ENCODE measurements around the gene CNOT2.

The CNOT2 gene

DNA sequence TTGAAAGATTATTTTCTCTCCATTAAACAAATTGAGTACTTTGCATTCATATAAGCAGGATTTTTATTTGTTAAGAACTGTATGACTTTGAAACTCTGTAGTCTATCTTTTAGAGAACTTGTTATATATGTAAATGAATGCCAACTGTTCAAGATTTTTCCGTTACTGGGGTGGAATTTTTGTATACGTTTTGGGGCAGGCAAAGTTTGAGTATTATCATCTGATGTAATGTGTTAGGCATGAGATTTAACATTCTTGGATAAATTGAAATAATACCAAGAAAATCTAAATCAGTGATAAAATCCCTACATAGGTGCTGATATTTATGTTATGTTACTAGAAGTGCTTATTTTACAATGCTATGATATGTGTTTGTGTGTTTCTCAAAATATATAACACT lies 8.4 kb downstream of the CNOT2 start:
- DNase-seq: no peak

DNA sequence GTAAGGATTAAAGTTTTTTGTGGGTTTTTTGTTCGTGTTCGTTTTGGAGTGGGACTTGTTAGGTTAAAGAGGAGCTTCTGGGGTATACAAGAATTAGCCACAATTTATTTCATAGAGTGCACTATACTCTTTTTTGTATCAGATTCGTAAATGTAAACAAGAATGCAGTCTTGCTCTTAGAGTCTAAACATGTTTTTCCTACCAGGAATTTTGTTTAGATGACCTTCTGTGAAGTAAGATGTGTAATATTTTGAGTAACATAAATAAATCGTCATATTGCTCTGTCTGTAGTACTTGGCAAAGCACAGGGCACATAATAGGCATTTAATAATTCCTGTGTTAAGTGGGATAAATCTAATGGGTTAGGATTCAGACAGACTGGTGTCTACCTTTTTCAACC lies 9.6 kb downstream of the CNOT2 start:
- DNase-seq: no peak

DNA sequence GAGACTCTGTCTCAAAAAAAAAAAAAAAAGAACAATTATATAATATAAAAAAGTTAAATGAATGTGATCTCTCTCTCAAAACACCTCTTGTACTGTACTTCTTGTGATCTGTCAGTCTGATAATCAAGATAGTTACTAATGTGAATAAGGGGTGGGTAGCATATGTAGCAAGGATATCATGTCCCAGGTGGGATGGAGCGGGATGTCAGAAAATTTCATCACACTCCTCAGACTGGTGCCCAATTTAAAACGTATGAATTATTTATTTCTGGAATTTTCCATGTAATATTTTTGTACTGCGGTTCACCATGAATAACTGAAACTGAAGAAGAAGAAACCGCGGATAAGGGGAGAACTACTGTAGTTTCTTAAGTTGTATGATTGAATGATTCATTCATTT lies 11.0 kb downstream of the CNOT2 start:
- DNase-seq: no peak

DNA sequence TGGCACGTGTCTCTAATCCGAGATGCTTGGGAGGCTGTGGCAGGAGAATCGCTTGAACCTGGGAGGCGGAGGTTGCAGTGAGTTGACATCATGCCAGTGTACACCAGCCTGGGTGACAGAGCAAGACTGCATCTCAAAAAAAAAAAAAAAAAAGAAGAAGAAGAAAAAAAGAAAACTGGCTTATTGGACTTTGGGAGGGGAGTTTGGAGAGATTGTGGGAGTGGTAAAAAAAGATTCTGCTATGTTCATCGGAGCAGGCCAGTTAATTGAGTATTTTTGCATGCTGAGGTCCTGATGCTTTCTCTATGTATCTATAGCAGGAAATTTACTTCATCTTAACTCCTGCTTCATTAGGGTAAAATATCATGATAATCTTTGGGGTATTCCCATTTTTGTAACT lies 11.6 kb downstream of the CNOT2 start:
- no peak for DNase-seq

DNA sequence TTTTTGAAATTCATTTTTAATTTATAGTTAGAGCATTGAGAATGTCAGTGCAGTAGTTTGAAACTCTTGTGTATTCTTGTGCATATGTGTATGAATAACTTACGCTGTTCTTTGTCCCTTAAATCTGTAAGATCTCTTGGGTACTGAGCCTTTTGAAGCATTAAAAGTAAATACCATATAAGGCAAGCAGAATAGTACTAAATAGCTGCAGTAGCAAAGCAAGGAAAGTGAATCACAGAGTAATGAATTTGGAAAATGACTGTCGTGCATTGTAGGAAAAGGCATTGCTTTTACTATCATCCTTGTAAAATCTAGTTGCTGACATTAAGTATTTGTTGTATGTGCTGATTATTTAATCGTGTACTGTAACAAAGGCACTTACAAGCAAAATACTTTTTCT lies 12.1 kb downstream of the CNOT2 start:
- no peak for DNase-seq

DNA sequence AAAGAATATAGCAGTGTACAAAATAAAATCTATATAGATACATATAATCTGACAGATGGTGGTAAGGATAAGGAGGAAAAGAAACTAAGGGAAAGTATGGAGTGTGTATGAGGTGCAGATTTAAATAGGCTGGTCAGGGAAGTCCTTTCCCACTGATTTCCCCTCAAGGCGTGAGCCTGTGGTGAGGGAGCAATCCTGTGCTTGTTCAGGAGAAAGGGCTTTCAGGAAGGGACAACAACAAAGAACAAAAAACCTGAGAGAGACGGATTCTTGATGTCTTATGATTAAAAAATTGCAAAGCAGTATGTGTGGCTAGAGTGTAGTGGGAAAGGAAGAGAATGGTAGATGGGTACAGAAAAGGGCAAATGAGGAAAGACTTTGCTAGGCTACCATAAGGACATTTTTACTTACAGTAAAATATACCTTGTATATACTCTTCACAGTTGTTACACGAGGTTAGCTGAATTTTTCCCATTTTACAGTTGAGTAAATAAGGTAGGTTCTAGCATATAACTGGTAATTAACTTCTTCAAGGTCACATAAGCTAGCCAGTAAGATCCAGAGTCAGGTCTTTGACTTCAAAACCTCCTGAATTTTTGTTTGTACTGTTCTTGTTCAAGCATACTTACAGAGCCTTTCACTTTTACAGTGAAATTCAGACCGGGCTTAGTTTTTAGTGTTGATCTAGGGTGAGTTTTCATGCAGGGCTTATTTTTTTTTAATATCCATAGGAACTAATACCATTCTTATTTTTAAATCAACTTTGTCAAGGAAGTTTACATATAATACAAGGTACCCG lies 15.6 kb downstream of the CNOT2 start:
- DNase-seq: no peak

DNA sequence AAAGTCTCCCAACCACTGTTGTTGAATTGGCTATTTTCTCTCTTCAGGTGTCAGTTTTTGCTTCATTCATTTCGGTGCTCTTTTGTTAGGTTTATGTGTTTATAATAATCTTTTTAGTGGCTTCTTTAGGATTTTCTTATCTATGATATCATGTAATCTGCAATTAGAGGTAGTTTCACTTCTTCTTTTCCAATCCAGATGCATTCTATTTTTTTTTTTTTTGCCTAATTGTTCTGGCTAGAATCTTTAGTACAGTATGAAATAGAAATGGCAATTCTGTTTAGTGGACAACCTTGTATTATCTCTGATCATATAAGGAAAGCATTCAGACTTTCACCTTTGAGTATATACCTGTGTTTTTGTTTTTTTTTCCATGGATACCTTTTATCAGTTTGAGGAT lies 17.4 kb downstream of the CNOT2 start:
- DNase-seq: peak in 2 of 4 experiments; percentile 16 to 28

DNA sequence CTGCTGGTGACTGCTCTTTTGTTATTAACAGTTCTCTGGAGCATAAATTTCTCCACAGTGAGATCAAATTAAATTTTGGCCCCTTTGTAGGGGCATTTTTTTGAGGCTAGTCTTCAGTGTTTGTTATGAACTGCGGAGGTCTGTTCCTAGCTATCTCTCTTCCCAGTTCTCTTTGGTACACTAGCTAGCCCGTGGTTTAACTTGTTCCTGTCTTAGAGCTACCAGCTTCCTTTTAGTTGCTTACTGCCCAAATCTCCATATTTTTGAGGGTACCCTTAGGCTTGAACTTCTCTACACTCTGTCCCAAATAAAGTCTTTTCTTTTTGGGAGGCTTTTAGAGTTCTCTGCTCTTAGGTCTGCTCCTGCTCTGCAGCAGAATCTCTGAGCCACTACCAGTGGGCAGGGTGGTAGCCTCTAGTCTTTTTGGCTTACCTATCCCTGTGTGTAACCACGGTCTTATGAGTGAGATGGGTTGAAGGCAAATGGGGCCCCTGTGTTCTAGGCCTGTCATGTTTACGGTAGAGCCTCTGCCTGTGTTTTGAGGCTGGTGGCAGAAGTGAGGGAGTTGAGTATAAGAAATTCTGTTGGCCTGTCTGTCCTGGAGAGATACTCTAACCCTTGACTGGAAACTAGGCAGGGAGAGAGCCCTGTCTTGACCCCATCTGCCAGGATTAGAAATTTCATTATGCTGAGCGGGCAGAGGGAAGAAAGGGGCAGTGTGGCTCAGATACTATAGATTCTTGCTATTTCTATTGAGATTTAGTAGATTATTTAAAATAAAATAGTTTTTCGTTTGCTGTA lies 21.0 kb downstream of the CNOT2 start:
- peak in 2 of 4 experiments; percentile 4 to 27 for DNase-seq

DNA sequence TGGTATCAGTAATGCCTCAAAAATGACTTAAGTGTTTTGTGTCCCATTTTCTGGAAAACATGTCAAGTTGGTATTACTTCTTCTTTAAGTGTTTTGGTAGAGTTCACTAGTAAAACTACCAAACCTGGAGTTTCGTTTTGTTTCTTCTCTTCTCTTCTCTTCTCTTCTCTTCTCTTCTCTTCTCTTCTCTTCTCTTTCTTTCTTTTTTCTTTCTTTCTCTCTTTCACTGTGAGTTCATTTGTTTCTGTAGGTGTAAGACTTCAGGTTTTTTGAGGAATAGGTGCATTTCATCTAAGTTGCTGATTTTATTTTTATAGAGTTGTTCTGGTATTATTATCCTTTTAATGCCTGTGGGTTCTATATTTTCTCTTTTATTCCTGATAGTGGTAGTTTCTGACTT lies 21.9 kb downstream of the CNOT2 start:
- DNase-seq: no peak

DNA sequence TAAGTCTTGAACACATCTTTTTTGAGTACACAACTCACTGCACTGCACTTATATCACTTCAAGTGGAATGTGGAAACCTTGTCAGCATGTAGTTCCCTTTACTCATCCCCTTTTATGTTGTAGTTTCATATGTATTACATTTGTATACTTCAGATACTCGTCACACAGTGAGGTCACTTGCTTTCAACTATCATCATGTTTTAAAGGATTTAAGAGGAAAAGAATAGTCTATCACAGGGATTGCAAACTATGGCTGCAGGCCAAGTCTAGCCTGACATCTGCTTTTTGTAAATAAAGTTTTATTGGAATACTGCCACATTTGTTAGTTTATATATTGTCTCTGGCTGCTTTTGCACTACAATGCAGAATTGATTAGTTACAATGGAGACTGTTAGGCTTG lies 24.3 kb downstream of the CNOT2 start:
- peak in 3 of 4 experiments; percentile 4 to 47 (median 35) for DNase-seq

DNA sequence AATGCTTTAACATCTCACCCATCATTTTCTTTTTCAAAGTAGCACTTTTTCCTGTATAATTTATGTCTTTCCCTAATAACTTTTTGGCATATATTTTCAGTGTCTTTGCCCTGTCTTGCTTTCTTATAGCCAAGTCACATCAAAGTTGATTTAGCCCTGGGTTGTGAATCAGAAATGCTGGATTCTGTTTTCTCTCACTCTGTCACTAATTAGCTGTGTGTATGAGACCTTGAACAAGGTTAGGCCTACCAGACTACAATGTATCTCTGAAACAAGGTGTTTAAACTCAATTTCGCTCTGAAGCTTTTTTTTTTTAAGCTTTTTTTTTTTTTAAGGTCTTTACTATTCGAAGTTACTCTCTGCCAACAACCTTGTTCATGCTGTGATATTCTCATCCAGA lies 25.7 kb downstream of the CNOT2 start:
- DNase-seq: no peak

DNA sequence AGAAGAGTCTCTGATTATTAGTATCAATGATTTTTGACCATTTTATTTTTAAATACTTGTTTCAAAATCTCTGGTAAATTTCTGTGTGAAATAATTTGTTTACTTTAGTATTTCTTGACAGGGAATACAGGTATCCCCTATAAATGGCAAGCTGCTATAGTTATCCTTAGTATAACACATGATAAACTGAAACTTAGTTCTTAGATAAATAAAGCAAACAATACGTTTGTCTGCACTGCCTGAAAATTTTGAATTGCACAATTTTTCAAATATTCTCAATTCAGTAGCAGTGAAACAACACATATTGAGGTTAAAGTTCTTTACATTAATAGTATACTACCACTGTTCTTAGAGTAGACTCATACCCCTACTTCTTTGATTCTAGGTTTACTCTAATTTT lies 26.9 kb downstream of the CNOT2 start:
- DNase-seq: no peak

DNA sequence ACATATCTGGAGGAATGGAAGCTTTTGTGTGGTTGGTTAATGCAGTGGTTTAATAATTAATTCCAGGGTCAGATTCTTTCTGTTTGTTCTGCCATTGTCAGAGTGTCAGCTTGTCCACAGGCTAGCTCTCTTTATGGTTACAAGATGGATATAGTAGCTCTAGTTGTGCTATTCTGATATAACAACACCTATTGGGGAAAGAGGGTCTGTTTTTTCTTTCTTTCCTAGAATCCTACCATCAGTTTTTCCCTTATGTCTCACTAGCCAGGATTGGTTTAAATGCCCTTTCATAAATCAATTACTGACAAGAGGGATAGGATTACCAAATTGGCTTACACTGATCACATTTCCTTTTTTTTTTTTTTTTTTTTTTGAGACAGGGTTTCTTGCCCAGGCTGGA lies 27.8 kb downstream of the CNOT2 start:
- DNase-seq: no peak

DNA sequence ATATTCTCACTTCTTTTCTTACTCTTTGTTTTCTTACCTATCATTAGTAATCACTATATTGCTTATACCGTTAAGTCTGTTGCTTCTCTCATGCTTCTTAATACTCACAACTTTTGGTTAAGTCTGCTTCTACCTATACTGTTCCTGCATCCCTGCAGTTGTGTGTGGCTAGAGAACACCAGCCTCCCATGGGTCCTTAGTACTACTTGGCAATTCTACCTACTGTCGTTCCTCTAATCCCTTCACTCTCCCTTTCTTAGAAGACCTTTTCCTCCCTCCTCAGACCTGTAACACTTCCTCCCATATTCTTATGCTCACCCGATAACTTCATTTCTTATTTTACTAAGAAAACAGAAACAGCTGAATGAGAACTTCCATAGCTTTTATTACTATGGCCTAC lies 29.3 kb downstream of the CNOT2 start:
- no peak for DNase-seq

DNA sequence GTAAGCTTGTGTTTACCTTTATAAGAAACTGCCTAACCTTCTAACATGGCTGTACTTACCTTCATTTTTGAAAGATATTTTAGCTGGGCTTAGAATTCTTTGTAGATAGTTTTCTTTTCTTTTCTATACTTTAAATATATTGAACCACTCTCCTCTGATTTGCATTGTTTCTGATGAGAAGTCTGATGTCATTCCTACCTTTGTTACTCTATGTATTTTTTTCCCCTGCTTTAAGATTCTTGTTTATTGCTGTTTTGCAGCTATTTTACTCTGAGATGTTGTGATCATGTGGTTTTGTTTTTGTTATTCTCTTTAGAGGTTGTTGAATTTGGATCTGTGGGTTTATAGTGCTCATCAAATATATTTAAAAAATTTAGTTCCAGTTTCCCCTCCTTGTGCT lies 31.8 kb downstream of the CNOT2 start:
- no peak for DNase-seq

DNA sequence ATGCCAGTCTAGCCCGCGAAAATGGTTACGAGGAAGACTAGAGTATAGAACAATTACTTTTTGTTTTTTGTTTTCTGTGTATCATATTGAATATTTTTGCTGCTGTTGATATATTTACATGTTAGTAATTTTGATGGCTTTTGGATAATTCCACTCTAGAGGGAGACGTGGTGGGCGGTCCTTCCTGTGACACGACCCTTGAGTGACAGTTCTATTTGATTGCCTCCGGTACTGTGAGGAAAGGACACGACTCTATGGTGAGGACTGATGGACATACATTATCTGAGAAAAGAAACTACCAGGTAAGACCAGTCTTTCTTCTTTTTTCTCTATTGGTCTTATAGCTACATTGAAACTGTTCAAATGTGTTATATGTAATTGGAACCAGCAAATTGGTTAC lies 34.7 kb downstream of the CNOT2 start:
- no peak for DNase-seq

DNA sequence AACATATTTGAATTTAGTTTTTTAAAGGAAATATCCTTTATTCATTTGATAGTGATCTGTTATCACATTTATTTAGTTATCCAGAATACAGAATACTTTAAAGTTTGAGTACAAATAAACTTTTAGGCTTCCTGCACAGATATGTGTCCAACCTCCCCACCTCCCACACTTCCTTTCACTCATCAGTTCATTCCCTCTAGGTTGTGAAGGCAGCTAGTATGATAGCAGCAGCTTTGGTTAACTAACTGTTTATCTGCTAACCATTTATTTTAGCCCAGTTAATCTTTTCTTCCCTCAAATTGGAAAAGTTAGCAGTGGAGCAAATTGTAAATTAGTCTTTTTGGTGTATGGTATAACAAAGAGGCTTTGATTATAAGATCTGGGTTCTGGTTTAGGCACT lies 35.7 kb downstream of the CNOT2 start:
- no peak for DNase-seq

DNA sequence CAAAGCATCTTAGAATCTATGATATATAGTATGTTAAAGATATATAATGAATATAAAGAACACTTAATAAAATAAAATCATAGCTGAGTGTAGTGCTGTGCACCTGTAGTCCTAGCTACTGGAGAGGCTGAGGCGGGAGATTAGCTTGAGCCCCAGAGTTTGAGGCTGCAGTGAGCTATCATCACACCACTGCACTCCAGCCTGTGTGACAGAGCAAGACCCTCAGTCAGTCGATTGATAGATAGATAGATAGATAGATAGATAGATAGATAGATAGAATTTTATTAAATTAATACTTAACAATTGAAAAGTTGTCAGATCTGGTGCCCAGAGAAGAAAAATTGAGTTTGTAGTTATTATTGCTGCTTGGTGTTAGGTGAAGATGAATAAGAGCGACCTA lies 40.0 kb downstream of the CNOT2 start:
- no peak for DNase-seq

DNA sequence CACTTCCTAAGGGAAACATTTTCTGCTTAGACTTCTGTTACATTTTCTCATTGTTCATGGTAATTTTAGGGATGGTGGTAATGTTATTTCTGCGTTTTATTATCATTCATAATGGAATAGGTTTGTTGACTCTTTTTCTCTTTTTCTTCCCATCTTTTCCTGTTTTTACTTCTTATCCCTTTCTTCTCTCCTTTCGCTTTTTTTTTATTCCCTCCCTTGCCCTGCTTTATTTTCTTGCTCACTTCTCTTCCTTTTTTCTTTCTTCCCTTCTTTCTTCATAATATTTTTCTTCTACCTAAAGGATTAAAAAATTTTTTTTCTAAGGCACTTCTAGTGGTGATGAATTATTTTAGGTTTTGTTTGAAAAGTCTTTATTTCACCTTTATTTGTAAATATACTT lies 45.6 kb downstream of the CNOT2 start:
- DNase-seq: no peak

DNA sequence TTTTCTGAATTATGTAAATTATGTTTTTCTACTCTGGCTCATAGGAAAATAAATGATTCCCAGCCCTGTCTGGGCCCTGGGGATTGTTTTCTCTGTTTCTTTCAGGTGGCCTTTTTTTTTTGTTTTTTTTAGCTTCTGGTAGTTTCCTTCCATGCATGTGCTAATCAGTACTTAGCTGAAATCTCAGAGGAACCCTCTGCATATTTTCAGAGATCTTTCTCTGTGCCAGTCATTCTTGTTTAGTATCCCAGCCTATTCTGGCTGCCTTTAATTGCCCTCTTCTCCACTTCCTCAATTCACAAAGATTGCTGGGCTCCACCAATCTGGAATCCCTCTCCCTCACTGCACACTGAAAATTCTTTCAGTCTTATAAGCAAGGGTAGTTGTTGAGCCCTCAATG lies 46.9 kb downstream of the CNOT2 start:
- DNase-seq: peak; percentile 2 to 42 (median 19)

DNA sequence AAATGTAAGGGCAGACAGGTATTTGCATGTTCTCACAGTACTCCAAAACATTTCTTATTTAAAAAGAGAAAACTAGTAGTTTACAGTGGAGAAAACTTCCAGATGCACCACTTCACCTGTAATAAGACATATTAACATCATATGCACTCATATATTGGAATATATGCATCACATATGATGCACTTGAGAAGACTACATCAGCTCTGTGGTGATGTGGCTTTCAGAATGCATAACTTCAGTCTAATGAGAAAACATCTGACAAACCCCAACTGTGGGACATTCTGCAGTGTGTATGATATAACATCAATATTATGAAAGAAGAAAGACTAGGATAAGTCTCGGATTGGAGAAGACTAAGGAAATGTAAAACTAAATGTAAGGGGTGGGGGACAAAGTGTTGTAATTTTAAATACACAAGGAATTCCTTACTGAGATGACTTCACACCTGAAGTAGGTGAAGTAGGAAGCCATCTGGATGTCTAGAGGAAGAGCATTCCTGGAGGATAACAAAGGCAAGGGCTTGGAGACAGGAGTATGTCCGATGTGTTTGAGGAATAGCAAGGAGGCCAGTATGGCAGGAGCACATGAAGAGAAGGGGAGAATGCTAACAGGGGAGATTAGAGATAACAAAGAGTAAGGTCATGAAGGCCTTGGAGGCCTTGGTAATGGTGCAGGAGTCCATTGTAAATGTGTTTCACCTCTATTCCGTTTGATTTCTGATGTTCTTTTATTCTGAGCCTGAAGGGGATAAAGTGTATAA lies 49.0 kb downstream of the CNOT2 start:
- DNase-seq: no peak

DNA sequence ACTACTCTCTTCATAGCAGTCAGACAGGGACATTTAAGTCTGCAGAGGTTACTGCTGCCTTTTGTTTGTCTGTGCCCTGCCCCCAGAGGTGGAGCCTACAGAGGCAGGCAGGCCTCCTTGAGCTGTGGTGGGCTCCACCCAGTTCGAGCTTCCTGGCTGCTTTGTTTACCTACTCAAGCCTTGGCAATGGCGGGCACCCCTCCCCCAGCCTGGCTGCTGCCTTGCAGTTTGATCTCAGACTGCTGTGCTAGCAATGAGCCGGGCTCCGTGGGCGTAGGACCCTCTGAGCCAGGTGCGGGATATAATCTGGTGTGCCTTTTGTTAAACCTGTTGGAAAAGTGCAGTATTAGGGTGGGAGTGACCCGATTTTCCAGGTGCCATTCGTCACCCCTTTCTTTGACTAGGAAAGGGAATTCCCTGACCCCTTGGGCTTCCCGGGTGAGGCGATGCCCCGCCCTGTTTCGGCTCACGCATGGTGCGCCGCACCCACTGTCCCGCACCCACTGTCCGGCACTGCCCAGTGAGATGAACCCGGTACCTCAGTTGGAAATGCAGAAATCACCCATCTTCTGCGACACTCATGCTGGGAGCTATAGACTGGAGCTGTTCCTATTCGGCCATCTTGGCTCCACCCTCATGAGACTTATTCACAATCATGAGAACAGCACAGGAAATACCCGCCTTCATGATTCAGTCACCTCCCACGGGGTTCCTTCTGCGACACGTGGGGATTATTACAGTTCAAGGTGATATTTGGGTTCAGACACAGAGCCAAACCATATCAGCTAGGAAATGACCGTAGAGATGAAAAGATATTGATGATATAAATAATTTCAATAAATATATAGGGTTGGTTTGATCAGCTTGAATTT lies 61.7 kb downstream of the CNOT2 start:
- DNase-seq: peak; percentile 25 to 61 (median 52)
